ENCODE results near the gene NPR3. TPM values are rescaled to one million over a fixed set of nuclear protein-coding genes. Genes with fewer than 3 reads are reported as not detected.

The NPR3 gene
- total RNA-seq, 1 donor from 2014 or later = 81.0 TPM

DNA sequence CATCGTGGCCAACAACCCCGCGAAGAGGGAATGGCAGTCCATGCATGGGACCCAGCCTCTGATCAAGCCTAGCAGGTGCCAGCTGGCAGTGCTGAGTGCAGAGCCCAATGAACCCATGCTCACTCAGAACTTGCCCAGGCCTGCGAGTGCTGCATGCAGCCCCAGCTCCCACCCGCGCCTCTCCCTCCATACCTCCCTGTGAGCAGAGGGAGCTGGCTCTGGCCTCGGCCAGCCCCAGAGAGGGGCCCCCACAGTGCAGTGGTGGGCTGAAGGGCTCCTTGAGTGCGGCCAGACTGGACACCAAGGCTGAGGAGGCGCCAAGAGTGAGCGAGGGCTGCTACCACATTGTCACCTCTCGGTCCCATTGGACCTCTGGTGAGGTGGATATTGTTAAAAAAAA lies 32.6 kb upstream of the NPR3 start:
- DNase-seq = no peak
- Histone ChIP-seq H3K4me1 (no peaks in the 10 kb centered on the region), H3K27me3 (ENCODE audit: low read depth) (no peaks in the 10 kb centered on the region), H3K4me3 (no peak overlapping the region), H3K27ac (replicated peaks) (no peak overlapping the region), H3K36me3 (no peaks in the 10 kb centered on the region), H3K9me3 (replicated peaks) (peaks cover 19% of the 10 kb centered on the region)
- intact Hi-C loops (cut with micrococcal nuclease) = no loop called here
- TF ChIP-seq, protein P1, sequence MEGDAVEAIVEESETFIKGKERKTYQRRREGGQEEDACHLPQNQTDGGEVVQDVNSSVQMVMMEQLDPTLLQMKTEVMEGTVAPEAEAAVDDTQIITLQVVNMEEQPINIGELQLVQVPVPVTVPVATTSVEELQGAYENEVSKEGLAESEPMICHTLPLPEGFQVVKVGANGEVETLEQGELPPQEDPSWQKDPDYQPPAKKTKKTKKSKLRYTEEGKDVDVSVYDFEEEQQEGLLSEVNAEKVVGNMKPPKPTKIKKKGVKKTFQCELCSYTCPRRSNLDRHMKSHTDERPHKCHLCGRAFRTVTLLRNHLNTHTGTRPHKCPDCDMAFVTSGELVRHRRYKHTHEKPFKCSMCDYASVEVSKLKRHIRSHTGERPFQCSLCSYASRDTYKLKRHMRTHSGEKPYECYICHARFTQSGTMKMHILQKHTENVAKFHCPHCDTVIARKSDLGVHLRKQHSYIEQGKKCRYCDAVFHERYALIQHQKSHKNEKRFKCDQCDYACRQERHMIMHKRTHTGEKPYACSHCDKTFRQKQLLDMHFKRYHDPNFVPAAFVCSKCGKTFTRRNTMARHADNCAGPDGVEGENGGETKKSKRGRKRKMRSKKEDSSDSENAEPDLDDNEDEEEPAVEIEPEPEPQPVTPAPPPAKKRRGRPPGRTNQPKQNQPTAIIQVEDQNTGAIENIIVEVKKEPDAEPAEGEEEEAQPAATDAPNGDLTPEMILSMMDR (IDR thresholded peaks at IDR 0.05; ENCODE audit: borderline replicate concordance) = no peak

- no peaks in the 10 kb centered on the region for H3K4me1 ChIP-seq
- DNase-seq = no peak
- H3K9me3 ChIP-seq (replicated peaks) = peaks cover 24% of the 10 kb centered on the region
- no peak overlapping the region for H3K27ac ChIP-seq (replicated peaks)
- no peaks in the 10 kb centered on the region for H3K36me3 ChIP-seq
- TF ChIP-seq, protein P1 (IDR thresholded peaks at IDR 0.05; ENCODE audit: borderline replicate concordance) = no peak
- intact Hi-C loops (cut with micrococcal nuclease) = no loop called here
- H3K4me3 ChIP-seq = no peak overlapping the region
- H3K27me3 ChIP-seq (ENCODE audit: low read depth) = no peaks in the 10 kb centered on the region
Observed at GRCh38 chr5:32679218-32679617, 31.9 kb upstream of the NPR3 start.

DNA sequence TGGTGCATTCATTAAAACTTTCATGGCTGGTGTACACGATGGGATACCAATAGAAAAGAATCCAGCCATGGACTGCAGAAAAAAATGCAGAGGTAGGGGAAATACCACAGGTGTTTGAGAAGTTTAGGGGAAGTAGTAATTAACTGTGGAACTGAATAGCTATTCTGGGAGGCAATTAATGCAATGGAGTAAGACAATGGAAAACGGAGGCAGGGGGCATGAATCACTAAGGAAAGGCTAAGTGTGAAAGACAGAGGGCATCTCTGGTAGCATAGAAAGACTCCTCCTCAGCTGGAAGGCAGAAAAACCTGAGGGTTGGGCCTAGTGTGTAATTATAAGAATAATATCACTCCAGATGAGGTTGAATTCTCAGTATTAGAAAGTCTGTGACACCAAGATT lies 30.9 kb upstream of the NPR3 start:
- Histone ChIP-seq H3K36me3 (no peaks in the 10 kb centered on the region), H3K9me3 (replicated peaks) (peaks cover 34% of the 10 kb centered on the region), H3K4me1 (no peaks in the 10 kb centered on the region), H3K27me3 (ENCODE audit: low read depth) (no peaks in the 10 kb centered on the region), H3K4me3 (no peak overlapping the region), H3K27ac (replicated peaks) (no peak overlapping the region)
- TF ChIP-seq, protein P1 (IDR thresholded peaks at IDR 0.05; ENCODE audit: borderline replicate concordance) = no peak
- intact Hi-C loops (cut with micrococcal nuclease) = no loop called here
- no peak for DNase-seq

DNA sequence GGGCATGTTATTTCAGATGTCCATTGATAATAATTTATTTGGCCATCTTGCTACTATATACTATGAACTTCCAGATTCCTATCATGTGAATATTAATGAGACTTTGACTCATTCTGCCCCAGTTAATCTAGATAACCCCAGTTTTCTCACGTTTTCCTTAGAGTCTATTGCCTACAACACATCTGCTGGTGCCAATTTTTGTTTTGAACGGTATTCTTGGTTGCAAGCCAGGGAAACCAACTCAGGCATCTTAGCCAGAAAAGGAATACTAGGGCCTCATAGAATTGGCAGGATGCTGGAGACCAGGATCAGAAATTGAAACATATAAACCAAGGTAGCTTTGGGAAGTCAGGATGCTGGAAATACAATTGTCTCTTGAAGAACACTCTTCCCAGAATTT lies 28.0 kb upstream of the NPR3 start:
- Histone ChIP-seq H3K4me1 (peaks cover 14% of the 10 kb centered on the region), H3K27me3 (ENCODE audit: low read depth) (no peaks in the 10 kb centered on the region), H3K36me3 (no peaks in the 10 kb centered on the region), H3K4me3 (no peak overlapping the region), H3K27ac (replicated peaks) (no peak overlapping the region), H3K9me3 (replicated peaks) (peaks cover 20% of the 10 kb centered on the region)
- intact Hi-C loops (cut with micrococcal nuclease) = no loop called here
- DNase-seq = no peak
- TF ChIP-seq, protein P1 (IDR thresholded peaks at IDR 0.05; ENCODE audit: borderline replicate concordance) = no peak

DNA sequence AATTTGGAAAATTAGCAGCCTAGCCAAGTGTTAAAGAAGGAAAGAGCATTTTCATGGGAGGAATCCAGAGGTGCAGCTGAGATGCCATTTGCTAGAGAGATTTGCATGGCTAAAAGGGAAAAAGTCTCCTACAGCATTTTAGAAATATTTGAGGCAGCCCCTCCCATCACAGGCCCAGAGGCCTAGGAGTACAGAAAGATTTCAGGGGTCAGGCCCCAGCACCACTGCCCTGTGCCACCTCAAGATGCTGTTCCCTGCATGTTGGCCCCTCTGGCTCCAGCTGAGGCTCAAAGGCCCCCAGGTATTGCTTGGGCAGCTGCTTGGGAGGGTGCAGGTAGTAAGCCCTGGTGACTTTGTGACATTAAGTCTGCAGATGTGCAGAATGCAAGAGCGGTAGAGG lies 26.9 kb upstream of the NPR3 start:
- peaks cover 14% of the 10 kb centered on the region for H3K4me1 ChIP-seq
- H3K36me3 ChIP-seq = no peaks in the 10 kb centered on the region
- H3K27me3 ChIP-seq (ENCODE audit: low read depth) = no peaks in the 10 kb centered on the region
- TF ChIP-seq, protein P1 (IDR thresholded peaks at IDR 0.05; ENCODE audit: borderline replicate concordance) = no peak
- H3K27ac ChIP-seq (replicated peaks) = no peak overlapping the region
- H3K9me3 ChIP-seq (replicated peaks) = peaks cover 20% of the 10 kb centered on the region
- intact Hi-C loops (cut with micrococcal nuclease) = no loop called here
- H3K4me3 ChIP-seq = no peak overlapping the region
- no peak for DNase-seq
